Dendritic cell treated with granulocyte-macrophage colony-stimulating factor and Interleukin-4, amounts not matched to agents 40 ng/mL and 50 ng/mL, for 4 days (primary cell): ENCODE data around the gene C10orf120.

Source experiments
- H3K27ac Mint-ChIP-seq: one replicate; pipeline ENCODE4 v1.8.0; 2022; ENCODE audit warnings: mild to moderate bottlenecking, mixed read lengths
- H3K27me3 Mint-ChIP-seq: one replicate; pipeline ENCODE4 v1.8.0; 2022; ENCODE audit warnings: mild to moderate bottlenecking, mixed read lengths
- H3K36me3 Mint-ChIP-seq: one replicate; pipeline ENCODE4 v1.8.0; 2022; ENCODE audit warnings: low read depth, mixed read lengths
- H3K4me1 Mint-ChIP-seq: one replicate; pipeline ENCODE4 v1.8.0; 2022; ENCODE audit warnings: low read depth, mixed read lengths
- H3K4me3 Mint-ChIP-seq: one replicate; pipeline ENCODE4 v1.8.0; 2022; ENCODE audit warnings: mild to moderate bottlenecking, moderate library complexity, mixed read lengths
- H3K9me3 Mint-ChIP-seq: one replicate; pipeline ENCODE4 v1.8.0; 2022; ENCODE audit warnings: mixed read lengths
- intact Hi-C: fragments of 100-400 bp; cut with micrococcal nuclease; formaldehyde crosslinking; loops from one replicate; pipeline ENCODE4 v1.15.0; 2022

The C10orf120 gene

DNA sequence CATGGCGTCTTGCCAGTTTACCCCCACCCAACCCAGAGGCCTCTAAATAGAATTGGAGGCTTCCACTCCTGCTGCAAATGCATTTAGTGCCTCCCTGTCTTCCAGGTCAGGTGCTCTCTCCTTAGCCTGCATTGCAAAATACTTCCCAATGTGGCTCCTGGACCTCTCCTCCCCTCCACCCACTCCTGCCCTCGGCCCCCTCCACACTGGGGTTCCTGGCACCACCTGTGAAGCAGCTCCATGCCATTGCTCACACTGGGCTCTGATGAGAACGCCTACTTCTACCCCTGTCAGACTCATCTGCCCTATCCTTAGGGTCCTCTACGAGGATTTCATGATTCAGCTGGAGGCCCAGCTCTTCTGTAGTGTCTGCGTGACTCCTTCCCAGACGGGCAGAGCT is 37.4 kb downstream of the C10orf120 start:
- intact Hi-C loops: no loop called here

DNA sequence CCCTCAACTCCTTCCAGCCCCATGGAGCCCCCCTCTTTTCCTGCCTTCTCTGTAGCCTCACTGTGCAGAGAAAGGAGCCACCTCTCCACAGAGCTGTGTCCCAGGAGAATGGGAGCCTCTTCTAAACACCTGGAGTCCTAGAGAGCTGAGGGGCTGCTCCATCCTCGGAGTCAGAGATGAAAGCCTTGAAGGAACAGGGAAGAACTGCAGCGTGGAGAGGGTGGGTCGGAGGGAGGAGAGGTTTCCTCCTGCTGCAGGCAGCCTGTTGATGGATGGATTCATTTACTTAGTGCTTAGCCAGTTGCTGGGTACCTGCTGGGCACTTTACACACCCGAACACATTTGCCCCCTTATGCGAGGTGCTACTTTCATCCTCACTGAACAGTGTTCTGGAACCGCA is 39.0 kb downstream of the C10orf120 start:
- Mint-ChIP-seq H3K9me3 (no peaks in the 10 kb centered on the region), H3K4me1 (no peaks in the 10 kb centered on the region), H3K36me3 (no peaks in the 10 kb centered on the region), H3K27ac (no peak overlapping the region), H3K27me3 (peaks cover 5% of the 10 kb centered on the region), H3K4me3 (no peak overlapping the region)
- intact Hi-C loops: no loop called here

More for the DNA sequence above, 37.4 kb downstream of the C10orf120 start:
- H3K27me3 Mint-ChIP-seq: peaks cover 5% of the 10 kb centered on the region
- no peaks in the 10 kb centered on the region for H3K36me3 Mint-ChIP-seq
- H3K4me1 Mint-ChIP-seq: no peaks in the 10 kb centered on the region
- no peak overlapping the region for H3K4me3 Mint-ChIP-seq
- no peaks in the 10 kb centered on the region for H3K9me3 Mint-ChIP-seq
- no peak overlapping the region for H3K27ac Mint-ChIP-seq

DNA sequence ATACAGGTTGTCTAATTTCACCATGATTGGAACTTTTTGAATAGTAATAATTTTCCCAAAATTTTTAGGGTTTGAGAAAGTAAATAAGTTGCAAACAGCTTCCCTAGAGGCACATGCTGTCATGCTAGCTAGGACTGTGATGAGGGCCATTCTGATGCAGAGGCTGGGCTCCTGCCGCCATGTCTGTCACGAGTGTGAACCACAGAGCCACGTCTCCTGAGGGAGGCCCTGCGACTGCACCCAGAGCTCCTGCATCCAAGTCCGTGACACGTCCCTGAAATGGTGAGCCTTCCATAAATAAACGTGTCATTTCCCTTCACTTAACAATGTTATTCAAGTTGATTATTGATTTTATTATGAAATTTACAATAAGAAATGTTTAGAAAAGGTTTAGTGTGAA is 40.0 kb downstream of the C10orf120 start:
- Mint-ChIP-seq H3K27me3 (peaks cover 9% of the 10 kb centered on the region), H3K36me3 (no peaks in the 10 kb centered on the region), H3K9me3 (no peaks in the 10 kb centered on the region), H3K4me3 (no peak overlapping the region), H3K4me1 (no peaks in the 10 kb centered on the region), H3K27ac (no peak overlapping the region)
- intact Hi-C loops: no loop called here

DNA sequence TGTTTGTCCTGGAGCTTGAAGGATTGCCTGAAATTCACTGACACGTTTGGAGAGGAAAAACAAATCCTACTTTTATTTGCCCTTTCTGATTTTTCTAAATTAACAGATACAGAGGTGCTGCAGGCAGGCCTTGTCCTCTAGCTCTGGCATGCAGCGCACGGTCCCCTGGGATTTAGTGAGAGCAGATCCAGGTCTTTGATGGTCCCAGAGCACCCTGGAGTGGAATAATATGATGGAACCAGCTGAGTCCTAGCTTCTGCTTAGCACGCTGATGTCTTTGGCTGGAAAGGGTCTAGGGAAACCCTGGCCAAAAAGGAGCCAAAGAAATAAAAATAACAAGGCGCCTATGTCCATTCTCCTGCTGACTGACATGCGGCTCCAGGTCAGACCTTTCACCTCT is 40.5 kb downstream of the C10orf120 start:
- Mint-ChIP-seq H3K27ac (no peak overlapping the region), H3K9me3 (no peaks in the 10 kb centered on the region), H3K4me1 (no peaks in the 10 kb centered on the region), H3K4me3 (no peak overlapping the region), H3K36me3 (no peaks in the 10 kb centered on the region), H3K27me3 (peaks cover 7% of the 10 kb centered on the region)
- intact Hi-C loops: no loop called here

DNA sequence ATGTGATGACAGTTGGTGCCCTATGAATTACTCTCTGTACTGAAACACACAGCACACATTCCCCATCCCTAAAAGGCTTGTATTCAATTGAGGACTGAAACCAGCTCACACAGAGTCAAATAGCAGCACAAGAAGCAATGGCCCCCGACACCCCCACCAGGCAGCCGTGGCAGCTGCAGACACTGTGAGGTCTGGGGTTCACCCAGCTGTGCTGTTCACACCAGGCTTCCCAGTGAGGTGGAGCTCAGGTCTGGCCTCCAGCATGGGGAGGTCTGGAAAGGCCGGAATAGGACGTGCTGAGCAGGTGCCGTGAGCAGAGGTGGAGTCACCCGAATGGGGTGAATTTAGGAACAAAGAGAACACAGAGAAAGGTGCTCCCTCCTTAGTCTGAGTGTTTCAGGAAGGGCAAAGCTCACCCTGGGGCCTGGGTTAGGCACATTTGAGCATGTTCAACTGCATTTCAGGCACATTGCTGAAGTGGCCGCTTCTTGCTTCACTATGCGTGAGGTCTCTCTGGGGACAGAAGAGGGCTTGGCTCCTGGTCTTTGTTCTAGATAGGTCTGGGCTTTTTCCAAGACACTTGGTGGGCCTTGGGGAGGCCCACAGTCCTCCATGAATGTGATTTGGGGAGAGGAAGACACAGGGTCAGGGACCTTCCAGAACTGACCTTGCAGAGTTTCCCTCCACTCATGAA is 41.1 kb downstream of the C10orf120 start:
- Mint-ChIP-seq H3K27ac (no peak overlapping the region), H3K27me3 (peaks cover 7% of the 10 kb centered on the region), H3K4me3 (no peak overlapping the region), H3K4me1 (no peaks in the 10 kb centered on the region), H3K9me3 (no peaks in the 10 kb centered on the region), H3K36me3 (no peaks in the 10 kb centered on the region)
- intact Hi-C loops: no loop called here

DNA sequence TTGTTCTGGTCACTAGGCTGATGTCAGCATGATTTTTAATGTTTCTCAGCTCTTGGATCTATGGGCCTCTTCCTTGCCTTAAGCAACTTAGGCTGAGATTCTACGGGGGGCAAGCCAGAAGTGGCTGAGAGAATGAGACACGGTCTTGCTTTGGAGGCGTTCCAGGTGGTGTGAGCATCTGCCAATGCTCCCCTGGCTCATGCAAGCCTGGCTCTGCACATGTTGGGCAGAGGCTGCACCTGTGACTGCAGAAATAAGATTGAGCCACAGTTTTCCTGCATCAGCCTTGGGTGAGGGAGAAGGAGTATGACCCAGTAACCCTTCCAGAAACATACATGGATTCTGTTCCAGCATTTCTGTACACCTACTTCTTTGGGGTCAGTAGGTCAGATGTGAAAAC is 41.9 kb downstream of the C10orf120 start:
- Mint-ChIP-seq H3K27me3 (peaks cover 7% of the 10 kb centered on the region), H3K4me3 (no peak overlapping the region), H3K4me1 (no peaks in the 10 kb centered on the region), H3K27ac (no peak overlapping the region), H3K36me3 (no peaks in the 10 kb centered on the region), H3K9me3 (no peaks in the 10 kb centered on the region)
- intact Hi-C loops: no loop called here

DNA sequence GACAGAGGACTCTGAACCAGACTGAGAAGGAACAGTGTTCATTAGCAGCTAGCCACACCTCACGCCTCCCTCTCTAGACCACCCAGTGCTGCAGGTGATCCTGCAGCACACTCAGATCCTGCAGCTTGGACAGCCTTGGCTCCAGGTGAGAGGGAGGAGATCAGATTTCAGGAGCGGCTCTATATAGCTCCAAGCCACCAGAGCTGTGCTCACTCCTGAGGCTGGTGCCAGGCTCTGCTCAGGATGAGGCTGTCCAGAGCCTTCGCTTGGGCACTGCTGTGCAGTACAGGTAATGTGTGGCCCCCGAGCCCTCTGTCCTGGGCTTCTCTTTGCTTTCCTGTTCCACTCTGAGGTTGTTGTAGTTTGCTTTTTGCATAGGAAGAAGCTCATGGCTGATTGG is 42.4 kb downstream of the C10orf120 start:
- H3K4me3 Mint-ChIP-seq: no peak overlapping the region
- H3K27ac Mint-ChIP-seq: no peak overlapping the region
- no peaks in the 10 kb centered on the region for H3K4me1 Mint-ChIP-seq
- H3K27me3 Mint-ChIP-seq: peaks cover 7% of the 10 kb centered on the region
- no peaks in the 10 kb centered on the region for H3K36me3 Mint-ChIP-seq
- no peaks in the 10 kb centered on the region for H3K9me3 Mint-ChIP-seq
- intact Hi-C loops: no loop called here

DNA sequence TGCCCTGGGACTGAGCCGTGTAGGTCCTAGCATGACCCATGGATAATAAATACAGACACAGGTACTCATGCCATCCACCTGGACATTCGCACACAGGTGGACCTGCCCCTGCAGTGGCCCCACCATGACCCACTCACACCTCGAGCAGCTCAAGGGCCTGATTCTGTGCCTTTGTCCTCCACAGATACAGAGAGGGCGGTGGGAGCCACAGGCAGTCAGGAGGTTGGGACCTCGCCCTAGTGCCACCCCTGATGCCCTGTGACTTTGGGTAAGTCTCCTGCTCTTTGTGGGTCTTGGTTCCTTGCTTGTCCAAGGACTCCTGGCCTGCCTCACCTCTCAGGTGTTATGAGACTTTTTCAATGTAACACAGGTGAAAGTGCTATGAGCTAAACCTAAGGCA is 42.9 kb downstream of the C10orf120 start:
- Mint-ChIP-seq H3K27ac (no peak overlapping the region), H3K4me1 (no peaks in the 10 kb centered on the region), H3K27me3 (peaks cover 9% of the 10 kb centered on the region), H3K36me3 (no peaks in the 10 kb centered on the region), H3K9me3 (no peaks in the 10 kb centered on the region), H3K4me3 (no peak overlapping the region)
- intact Hi-C loops: no loop called here

DNA sequence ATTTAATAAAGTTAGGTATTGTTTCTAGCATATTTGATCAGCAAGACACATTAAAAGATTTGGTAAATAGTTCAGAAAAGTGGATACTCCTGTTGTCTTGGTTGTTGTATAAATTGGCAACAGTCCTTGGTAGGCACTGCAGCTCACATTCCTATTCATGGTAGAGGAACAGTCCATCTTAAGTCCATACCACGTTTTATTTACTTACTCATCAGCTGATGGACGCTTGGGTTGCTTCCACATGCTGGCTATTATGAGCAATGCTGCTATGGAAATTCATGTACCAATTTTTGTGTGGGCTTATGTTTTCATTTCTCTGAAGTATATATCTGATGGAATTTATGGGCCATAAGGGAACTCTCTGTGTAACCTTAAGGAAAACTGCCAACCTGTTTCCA is 43.3 kb downstream of the C10orf120 start:
- Mint-ChIP-seq H3K9me3 (no peaks in the 10 kb centered on the region), H3K36me3 (no peaks in the 10 kb centered on the region), H3K27me3 (peaks cover 9% of the 10 kb centered on the region), H3K27ac (no peak overlapping the region), H3K4me1 (no peaks in the 10 kb centered on the region), H3K4me3 (no peak overlapping the region)
- intact Hi-C loops: no loop called here

DNA sequence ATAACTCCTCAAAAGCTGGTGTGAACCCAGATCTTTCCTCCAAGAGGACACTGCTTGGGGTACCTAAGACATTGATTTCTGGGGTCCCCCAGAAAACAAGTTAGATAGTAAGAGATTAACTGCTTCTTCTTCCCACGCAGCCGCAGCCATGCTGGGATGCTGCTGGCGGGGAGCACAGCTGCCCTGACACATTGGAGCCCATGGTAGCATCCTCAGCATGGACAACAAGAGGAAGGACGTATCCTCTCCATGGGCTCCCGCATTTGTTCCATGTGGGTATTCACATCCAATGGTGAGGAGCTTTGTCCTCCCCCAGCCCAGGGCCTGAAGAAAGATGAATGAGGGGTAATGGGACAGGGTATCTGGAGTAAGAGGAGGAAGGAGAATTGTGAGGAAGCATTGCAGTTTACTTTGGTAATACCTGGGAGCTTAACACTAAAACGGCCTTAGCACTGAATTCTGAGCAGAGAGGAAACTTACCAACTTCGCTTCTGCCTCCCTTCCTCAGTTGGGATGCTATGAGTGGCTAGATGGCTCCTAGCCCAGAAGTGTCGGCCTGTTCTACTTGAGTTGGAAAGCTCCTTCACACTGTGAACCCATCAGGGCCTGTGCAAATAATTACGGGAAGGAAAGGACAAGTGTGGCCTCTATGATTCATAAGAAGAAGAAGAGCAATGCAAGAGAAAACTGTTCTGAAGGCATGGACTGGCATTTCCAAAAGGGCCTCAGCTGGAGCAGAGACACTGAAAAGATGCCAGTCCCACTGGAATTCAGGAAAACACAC is 43.9 kb downstream of the C10orf120 start:
- H3K27ac Mint-ChIP-seq: no peak overlapping the region
- H3K27me3 Mint-ChIP-seq: peaks cover 9% of the 10 kb centered on the region
- intact Hi-C loops: no loop called here
- H3K4me3 Mint-ChIP-seq: no peak overlapping the region
- H3K9me3 Mint-ChIP-seq: no peaks in the 10 kb centered on the region
- no peaks in the 10 kb centered on the region for H3K36me3 Mint-ChIP-seq
- no peaks in the 10 kb centered on the region for H3K4me1 Mint-ChIP-seq

DNA sequence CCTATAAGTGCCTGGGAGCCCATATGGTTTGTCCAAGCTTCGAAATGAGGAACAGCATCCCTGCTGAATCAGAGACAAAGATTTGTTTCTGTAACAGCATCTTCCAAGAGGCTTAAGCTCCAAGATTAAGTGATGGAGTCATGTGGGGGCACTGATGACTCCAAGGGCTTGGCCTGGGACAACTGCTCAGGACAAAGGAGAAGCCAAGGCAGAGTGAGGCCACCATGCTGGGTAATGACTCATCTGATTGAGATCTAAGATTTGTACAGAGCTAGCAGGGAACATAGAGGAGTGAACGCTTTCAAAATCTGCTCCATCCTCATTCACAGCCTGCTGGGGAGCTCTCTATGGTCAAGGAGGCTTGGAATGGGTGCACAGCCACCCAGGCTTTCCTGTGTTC is 49.3 kb downstream of the C10orf120 start:
- intact Hi-C loops: no loop called here
- no peak overlapping the region for H3K4me3 Mint-ChIP-seq
- H3K36me3 Mint-ChIP-seq: no peaks in the 10 kb centered on the region
- no peaks in the 10 kb centered on the region for H3K9me3 Mint-ChIP-seq
- peaks cover 8% of the 10 kb centered on the region for H3K27me3 Mint-ChIP-seq
- H3K27ac Mint-ChIP-seq: no peak overlapping the region
- no peaks in the 10 kb centered on the region for H3K4me1 Mint-ChIP-seq

DNA sequence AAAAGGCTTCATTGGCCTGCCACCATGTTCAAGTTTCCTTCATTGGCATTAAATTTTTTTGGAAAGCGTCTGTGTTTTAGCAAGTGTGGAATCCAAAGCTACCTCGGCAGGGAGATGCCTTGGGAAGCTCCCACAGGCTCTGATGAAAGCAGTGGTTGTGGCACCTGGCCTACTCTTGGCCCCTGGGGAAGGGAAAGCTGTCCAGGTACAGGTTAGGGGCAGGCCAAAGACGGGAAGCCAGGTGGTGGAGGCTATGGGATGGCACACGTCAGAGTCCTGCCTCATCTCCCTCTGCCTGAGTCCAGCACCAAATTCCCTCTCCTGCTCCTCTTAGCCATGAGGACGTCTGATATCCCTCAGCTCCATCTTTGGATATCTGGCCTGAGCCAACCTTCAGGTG is 49.7 kb downstream of the C10orf120 start:
- peaks cover 4% of the 10 kb centered on the region for H3K27me3 Mint-ChIP-seq
- H3K9me3 Mint-ChIP-seq: no peaks in the 10 kb centered on the region
- no peaks in the 10 kb centered on the region for H3K4me1 Mint-ChIP-seq
- H3K36me3 Mint-ChIP-seq: no peaks in the 10 kb centered on the region
- H3K4me3 Mint-ChIP-seq: no peak overlapping the region
- intact Hi-C loops: no loop called here
- no peak overlapping the region for H3K27ac Mint-ChIP-seq

DNA sequence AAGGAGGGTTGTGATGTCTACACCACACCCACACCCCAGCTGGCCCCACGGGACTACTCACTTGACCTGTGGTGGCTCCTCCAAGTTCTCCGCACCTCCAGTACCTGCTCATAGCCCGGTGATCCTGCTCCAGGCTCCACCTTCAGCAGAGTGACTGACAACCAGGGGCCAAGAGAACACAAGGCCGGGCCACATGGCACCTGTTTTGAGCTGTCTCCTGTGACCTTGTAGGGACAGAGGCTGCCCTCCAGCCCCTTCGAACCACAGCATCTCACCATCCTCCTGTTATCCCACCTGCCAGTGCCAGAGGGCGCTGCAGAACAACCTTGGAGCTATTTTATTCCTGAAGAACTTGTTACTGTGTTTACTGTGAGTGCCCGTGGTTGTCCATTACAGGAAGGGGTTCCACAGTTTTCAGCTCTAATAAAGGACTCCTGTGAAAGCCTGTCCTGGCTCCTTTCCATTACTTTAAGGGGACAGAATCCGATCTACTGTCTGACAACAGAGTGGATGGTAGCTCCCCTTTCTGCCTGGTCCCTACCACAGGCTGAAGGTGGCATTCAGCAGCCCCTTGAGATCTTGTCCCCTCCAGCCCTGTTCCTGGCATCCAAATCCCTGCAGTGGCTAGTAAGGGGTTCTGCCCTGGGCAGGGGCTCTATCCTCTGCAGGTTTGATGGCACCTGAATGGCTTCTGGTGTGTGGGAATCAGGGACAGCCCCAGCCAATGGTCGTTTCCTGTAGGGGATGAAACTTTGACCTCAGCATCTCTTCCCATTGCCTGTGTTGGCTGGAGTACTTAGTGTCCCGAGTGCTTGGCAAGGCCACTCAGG is 50.8 kb downstream of the C10orf120 start:
- intact Hi-C loops: no loop called here
- Mint-ChIP-seq H3K36me3 (no peaks in the 10 kb centered on the region), H3K9me3 (no peaks in the 10 kb centered on the region), H3K4me1 (no peaks in the 10 kb centered on the region), H3K27ac (no peak overlapping the region), H3K4me3 (no peak overlapping the region), H3K27me3 (peaks cover 4% of the 10 kb centered on the region)
